Measurements from ENCODE around the gene ACIN1.

Gene ACIN1, protein sequence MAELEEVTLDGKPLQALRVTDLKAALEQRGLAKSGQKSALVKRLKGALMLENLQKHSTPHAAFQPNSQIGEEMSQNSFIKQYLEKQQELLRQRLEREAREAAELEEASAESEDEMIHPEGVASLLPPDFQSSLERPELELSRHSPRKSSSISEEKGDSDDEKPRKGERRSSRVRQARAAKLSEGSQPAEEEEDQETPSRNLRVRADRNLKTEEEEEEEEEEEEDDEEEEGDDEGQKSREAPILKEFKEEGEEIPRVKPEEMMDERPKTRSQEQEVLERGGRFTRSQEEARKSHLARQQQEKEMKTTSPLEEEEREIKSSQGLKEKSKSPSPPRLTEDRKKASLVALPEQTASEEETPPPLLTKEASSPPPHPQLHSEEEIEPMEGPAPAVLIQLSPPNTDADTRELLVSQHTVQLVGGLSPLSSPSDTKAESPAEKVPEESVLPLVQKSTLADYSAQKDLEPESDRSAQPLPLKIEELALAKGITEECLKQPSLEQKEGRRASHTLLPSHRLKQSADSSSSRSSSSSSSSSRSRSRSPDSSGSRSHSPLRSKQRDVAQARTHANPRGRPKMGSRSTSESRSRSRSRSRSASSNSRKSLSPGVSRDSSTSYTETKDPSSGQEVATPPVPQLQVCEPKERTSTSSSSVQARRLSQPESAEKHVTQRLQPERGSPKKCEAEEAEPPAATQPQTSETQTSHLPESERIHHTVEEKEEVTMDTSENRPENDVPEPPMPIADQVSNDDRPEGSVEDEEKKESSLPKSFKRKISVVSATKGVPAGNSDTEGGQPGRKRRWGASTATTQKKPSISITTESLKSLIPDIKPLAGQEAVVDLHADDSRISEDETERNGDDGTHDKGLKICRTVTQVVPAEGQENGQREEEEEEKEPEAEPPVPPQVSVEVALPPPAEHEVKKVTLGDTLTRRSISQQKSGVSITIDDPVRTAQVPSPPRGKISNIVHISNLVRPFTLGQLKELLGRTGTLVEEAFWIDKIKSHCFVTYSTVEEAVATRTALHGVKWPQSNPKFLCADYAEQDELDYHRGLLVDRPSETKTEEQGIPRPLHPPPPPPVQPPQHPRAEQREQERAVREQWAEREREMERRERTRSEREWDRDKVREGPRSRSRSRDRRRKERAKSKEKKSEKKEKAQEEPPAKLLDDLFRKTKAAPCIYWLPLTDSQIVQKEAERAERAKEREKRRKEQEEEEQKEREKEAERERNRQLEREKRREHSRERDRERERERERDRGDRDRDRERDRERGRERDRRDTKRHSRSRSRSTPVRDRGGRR

DNA sequence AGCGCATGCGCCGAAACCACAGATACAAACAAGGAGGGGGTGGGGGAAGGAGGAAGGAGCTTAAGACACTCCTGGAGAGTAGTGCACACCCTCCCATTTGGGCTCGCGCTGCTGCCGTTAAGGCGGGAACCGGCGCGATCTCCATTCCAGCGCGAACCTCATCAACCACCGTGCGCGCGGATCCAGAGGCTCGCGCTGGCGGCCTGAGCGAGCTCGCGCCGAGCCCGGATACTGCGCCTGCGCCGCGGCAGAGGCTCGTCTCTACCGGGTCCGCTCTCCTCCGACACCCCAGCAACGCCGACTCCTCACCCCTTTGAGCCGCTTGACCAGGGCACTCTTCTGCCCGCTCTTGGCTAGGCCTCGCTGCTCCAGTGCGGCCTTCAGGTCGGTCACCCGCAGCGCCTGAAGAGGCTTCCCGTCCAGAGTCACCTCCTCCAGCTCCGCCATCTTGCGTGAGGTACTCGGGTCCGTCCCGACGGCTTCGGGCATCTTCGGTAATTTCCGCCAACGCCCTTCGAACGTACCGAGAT, at the start of gene ACIN1:
Gene ACIN1 (minus strand): TSS at position 471 of the 530 bp plus-strand sequence. CDS start 24 bp downstream, at position 447.
- intact Hi-C loops (cut with micrococcal nuclease): loop anchor here (1.0 kb wide), 1 partner anchor 9 kb away; no protein-coding TSS in a partner anchor
- Mint-ChIP-seq H3K4me1 (ENCODE audit: low read depth) (peaks cover 53% of the 10 kb centered on the region), H3K27me3 (no peaks in the 10 kb centered on the region), H3K9me3 (no peaks in the 10 kb centered on the region), H3K4me3 (no peak within 1 kb of the TSS), H3K36me3 (ENCODE audit: low read depth) (peaks cover 36% of the 10 kb centered on the region), H3K27ac (no peak within 1 kb of the TSS)

DNA sequence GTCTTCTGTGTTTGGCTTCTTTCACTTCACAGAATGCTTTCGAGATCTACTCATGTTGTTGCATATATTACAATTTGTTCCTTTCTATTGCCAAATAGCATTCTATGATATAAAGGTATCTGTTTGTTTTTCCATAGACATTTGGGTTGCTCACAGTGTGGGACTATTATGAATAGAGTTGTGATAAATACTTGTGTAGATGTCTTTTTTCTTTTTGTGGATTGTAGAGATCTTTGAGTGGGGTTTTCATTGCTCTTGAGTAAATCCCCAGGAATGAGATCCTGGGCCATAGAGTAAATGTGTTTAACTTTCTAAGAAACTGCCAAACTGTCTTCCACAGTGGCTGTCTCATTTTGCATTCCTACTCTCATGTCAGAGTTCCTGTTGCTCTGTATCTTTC, 49.0 kb upstream of the ACIN1 start:
- Mint-ChIP-seq H3K9me3 (no peaks in the 10 kb centered on the region), H3K27me3 (no peaks in the 10 kb centered on the region), H3K36me3 (ENCODE audit: low read depth) (peaks cover 100% of the 10 kb centered on the region), H3K27ac (no peak overlapping the region), H3K4me1 (ENCODE audit: low read depth) (peaks cover 27% of the 10 kb centered on the region), H3K4me3 (no peak overlapping the region)
- intact Hi-C loops (cut with micrococcal nuclease): no loop called here

DNA sequence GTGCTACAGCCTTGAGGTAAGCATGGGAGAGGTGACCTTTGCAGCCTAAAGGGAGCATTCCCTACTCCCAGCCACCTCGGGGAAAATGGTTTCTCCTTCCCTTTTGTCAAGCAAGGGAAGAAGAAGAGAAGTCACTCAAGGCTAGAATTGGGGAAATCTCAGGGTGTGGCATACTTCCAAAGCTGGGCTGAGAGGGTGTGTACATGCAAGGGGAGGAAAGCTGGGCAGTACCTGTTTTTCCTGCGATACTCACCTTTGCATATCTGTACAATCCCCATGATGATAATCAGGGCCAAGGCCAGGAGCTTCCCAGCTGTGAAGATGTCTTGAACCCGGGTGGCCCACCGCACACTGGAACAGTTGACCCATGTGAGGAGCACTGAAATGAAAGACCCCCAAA, 47.9 kb upstream of the ACIN1 start:
- no peak overlapping the region for H3K27ac Mint-ChIP-seq
- H3K36me3 Mint-ChIP-seq (ENCODE audit: low read depth): peaks cover 100% of the 10 kb centered on the region
- intact Hi-C loops (cut with micrococcal nuclease): no loop called here

DNA sequence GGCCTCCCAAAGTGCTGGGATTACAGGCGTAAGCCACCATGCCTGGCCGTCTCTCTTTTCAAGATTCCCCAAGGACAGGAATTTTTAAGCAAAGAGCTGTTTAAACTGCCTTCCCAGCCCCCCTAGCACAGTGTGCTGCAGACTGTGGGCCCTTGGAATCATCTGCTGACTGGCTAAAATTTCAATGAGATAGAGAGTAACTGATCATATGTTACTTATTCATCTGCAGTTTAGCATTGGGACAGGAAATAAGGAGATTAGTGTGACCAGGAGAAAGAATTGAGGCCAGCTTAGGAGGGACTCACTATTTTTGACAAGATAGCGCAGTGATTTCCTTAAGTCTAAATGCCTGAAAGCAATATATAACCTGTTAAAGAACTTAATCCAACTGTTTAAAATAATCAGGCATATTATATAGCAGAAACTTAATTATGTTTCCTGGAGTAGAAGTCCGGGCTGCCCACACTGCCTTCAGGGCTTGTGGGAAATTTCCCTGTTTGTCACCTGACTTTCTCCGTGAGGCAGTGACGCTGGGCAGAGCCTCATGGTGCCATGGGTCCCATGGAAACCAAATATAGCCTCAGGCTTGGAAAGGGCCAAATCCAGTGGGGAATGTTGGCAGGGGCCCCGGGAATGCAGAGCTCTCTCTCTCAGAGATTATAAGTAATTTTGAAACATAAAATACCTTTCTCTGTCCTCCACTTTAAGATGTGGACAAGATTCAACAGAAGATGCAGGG, 46.9 kb upstream of the ACIN1 start:
- Mint-ChIP-seq H3K36me3 (ENCODE audit: low read depth) (peaks cover 100% of the 10 kb centered on the region), H3K27ac (no peak overlapping the region), H3K4me1 (ENCODE audit: low read depth) (peaks cover 12% of the 10 kb centered on the region), H3K4me3 (no peak overlapping the region), H3K27me3 (no peaks in the 10 kb centered on the region), H3K9me3 (no peaks in the 10 kb centered on the region)
- intact Hi-C loops (cut with micrococcal nuclease): no loop called here

More for the DNA sequence above, 47.9 kb upstream of the ACIN1 start:
- H3K27me3 Mint-ChIP-seq: no peaks in the 10 kb centered on the region
- H3K9me3 Mint-ChIP-seq: no peaks in the 10 kb centered on the region
- H3K4me3 Mint-ChIP-seq: no peak overlapping the region
- H3K4me1 Mint-ChIP-seq (ENCODE audit: low read depth): peaks cover 22% of the 10 kb centered on the region

DNA sequence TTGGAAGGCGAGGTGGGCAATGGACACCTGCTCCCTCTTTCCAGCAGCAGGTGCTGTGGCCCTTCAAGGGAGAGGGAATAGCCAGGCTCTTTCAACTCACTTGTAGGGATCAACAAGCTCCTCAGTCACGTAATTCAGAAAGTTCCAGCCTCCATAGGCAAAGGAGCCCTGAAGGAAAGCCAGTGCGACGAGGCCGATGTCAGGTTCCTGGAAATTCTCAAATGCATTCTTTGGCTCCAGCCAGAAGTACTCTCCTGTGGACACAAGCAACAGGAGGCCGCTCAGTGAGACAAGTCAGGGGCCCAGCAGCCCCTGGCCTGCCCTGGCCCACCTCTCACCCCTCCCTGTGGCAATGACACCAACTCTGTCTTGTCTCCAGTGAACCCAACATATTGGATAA, 45.4 kb upstream of the ACIN1 start:
- H3K36me3 Mint-ChIP-seq (ENCODE audit: low read depth): peaks cover 100% of the 10 kb centered on the region
- intact Hi-C loops (cut with micrococcal nuclease): no loop called here
- H3K4me3 Mint-ChIP-seq: no peak overlapping the region
- peaks cover 6% of the 10 kb centered on the region for H3K4me1 Mint-ChIP-seq (ENCODE audit: low read depth)
- no peak overlapping the region for H3K27ac Mint-ChIP-seq
- no peaks in the 10 kb centered on the region for H3K9me3 Mint-ChIP-seq
- no peaks in the 10 kb centered on the region for H3K27me3 Mint-ChIP-seq

DNA sequence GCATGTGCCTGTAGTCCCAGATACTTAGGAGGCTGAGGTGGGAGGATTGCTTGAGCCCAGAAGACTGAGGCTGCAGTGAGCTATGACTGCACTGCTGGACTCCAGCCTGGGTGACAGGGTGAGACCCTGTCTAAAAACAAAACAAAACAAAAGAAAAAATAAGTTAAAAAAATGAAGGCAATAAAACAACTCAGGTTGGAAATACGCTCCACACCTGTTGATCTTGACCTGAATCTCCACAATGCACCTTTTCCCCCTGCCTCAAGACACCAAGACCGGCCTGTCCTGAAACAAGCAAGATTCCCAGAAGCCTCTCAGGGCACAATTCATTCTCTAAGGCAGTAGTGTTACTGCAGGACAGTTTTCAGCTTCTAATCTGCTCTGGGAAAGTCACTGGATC, 44.9 kb upstream of the ACIN1 start:
- H3K27ac Mint-ChIP-seq: peak overlapping the region; percentile 14
- peaks cover 98% of the 10 kb centered on the region for H3K36me3 Mint-ChIP-seq (ENCODE audit: low read depth)
- H3K4me3 Mint-ChIP-seq: no peak overlapping the region
- intact Hi-C loops (cut with micrococcal nuclease): no loop called here
- H3K9me3 Mint-ChIP-seq: no peaks in the 10 kb centered on the region
- H3K27me3 Mint-ChIP-seq: no peaks in the 10 kb centered on the region
- H3K4me1 Mint-ChIP-seq (ENCODE audit: low read depth): peaks cover 6% of the 10 kb centered on the region

DNA sequence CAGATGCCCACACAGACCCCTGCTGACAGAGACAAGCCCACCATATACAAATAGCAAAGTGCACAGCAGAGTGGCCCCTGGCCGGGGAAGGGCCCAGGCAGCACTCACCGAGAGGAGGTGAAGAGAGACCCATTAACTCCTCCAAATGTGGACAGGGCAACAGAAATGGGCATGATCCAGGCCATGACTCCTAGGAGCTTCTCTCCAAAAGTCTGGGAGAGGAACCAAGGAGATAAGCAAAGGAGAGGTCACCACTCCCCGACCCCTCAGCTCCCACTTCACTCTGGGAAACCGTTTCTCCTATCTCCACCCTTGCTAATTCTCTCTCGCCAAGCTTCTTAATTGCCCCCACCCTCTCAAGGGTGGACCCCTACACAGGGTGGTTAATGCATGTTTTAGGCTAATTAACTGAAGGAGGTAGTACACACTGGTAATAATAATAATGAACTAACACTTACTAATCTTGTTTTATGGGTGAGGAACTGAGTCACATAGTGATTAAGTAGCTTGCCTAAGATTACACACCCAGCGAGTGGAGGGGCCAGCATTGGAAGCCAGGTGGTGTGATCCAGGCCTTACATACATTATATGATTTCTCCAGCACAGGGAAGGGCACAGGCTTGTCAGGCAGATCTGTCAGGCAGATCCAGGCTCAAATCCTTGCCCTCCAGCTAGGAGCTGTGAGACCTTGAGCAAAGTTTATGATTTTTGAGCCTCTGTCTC, 43.0 kb upstream of the ACIN1 start:
- Mint-ChIP-seq H3K36me3 (ENCODE audit: low read depth) (peaks cover 91% of the 10 kb centered on the region), H3K9me3 (no peaks in the 10 kb centered on the region), H3K27me3 (no peaks in the 10 kb centered on the region), H3K4me1 (ENCODE audit: low read depth) (peaks cover 6% of the 10 kb centered on the region), H3K4me3 (no peak overlapping the region), H3K27ac (no peak overlapping the region)
- intact Hi-C loops (cut with micrococcal nuclease): no loop called here

DNA sequence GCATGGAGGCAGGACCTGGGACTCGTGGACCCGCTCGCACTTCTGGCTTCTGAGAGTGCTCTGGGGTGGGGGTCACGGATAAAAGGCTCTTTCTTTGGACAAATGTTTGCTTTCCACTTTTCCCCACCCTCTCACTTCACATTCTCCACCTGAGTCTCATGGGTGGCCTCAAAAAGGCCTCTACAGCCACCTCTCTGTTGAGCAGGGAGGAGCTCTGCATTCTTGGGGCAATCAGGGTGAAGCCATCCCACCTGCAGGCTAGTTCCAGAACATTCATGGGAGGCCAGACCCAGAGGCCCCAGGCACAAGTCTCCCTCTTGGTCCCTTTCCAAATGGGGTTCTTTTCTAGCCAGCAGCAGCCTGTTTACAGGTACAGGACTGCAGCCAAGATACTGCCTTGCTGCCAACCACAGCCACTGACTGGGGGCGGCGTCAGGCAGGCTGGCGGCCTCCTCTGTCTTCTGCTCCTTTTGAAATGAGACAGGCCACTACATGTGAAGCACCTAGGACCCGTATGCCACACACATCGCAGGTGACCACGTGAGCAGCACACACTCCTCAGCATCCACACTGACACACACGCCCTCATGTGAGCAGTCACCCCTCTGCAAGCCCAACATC, 42.4 kb upstream of the ACIN1 start:
- H3K4me1 Mint-ChIP-seq (ENCODE audit: low read depth): peaks cover 6% of the 10 kb centered on the region
- H3K4me3 Mint-ChIP-seq: no peak overlapping the region
- H3K27me3 Mint-ChIP-seq: no peaks in the 10 kb centered on the region
- intact Hi-C loops (cut with micrococcal nuclease): no loop called here
- H3K27ac Mint-ChIP-seq: no peak overlapping the region
- peaks cover 91% of the 10 kb centered on the region for H3K36me3 Mint-ChIP-seq (ENCODE audit: low read depth)
- H3K9me3 Mint-ChIP-seq: no peaks in the 10 kb centered on the region

DNA sequence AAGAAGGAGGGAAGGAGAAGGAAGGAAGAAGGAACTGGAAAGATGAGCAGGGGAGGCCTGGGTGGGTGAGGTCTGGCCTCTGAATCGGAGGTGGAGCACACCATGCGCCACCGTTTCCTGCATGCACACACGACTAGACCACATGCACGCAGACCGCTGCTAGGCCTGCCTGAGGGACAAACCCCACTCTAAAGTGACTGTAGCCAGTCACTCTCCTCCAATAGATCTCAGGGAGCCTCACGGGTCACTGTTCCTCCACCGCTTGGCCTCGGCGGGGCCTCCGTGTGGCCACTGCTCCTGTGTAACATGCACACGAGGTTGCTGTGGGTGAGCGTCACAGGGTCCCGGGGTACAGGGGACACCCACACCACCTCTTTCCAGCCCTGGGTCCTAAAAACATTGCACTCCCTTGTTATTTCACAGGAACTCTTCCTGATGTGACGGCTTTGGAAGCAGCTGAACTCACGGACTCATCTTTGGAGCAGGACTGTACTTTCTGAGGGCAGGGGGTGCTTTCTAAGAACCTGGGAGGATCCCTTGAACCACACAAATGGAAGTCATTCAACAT, 41.7 kb upstream of the ACIN1 start:
- Mint-ChIP-seq H3K36me3 (ENCODE audit: low read depth) (peaks cover 91% of the 10 kb centered on the region), H3K27me3 (no peaks in the 10 kb centered on the region), H3K27ac (no peak overlapping the region), H3K4me3 (no peak overlapping the region), H3K9me3 (no peaks in the 10 kb centered on the region), H3K4me1 (ENCODE audit: low read depth) (peaks cover 6% of the 10 kb centered on the region)
- intact Hi-C loops (cut with micrococcal nuclease): no loop called here

DNA sequence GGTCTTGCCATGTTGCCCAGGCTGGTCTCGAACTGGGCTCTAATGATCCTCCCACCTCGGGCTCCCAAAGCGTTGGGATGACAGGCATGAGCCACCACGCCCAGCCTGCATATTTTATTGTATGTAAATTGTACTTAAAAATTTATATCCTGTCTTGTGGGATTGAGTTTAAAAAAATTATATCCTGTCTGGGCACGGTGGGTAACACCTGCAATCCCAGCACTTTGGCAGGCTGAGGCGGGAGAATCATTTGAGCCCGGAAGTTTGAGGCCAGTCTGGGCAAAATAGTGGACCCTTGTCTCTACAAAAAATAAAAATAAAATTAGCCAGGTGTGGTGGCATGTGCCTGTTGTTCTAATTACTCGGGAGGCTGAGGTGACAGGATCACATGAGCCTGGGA, 38.0 kb upstream of the ACIN1 start:
- intact Hi-C loops (cut with micrococcal nuclease): no loop called here
- peaks cover 91% of the 10 kb centered on the region for H3K36me3 Mint-ChIP-seq (ENCODE audit: low read depth)
- no peaks in the 10 kb centered on the region for H3K9me3 Mint-ChIP-seq
- peaks cover 43% of the 10 kb centered on the region for H3K4me1 Mint-ChIP-seq (ENCODE audit: low read depth)
- no peak overlapping the region for H3K27ac Mint-ChIP-seq
- H3K27me3 Mint-ChIP-seq: no peaks in the 10 kb centered on the region
- H3K4me3 Mint-ChIP-seq: no peak overlapping the region

DNA sequence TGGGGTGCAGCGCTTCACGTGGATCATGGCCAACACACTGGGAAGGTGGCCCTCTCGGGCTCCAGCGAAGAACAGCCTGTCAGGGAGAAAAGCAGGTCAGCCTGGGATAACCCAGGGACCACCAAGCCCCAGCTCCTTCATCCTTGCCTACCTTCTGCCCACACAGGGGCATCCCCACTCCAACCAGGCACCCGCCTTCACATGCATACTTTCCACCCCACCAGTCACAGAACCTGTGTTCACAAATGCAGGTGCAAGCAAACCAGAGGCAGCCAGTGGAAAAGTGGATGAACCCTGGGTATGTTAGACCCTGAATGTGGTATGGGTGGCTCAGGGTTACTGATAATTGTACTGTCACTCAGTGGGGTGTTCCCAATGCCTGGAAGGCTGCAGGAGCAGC, 36.5 kb upstream of the ACIN1 start:
- Mint-ChIP-seq H3K27ac (peak overlapping the region; percentile 2), H3K4me3 (no peak overlapping the region)

DNA sequence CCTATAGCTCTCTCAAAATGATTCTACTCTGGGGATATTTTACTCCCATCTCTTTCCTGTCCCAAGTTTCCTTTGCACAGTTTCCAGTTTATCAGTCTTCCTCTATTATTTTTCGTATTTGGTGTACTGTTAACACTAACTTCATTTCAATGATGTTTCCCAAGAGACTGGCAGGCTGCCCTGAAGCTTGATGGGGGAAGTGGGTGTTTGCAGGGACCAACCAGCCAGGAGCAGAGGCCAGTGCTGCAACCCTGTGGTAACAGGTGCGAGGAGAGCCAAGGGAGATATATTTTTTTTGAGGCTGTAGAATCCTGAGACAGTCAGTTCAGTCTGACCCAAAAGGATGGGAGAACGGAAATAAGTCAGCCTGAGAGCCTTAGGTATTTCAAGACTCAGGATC, 35.9 kb upstream of the ACIN1 start:
- H3K9me3 Mint-ChIP-seq: no peaks in the 10 kb centered on the region
- intact Hi-C loops (cut with micrococcal nuclease): no loop called here

More for the DNA sequence above, 36.5 kb upstream of the ACIN1 start:
- Mint-ChIP-seq H3K36me3 (ENCODE audit: low read depth) (peaks cover 91% of the 10 kb centered on the region), H3K4me1 (ENCODE audit: low read depth) (peaks cover 44% of the 10 kb centered on the region), H3K27me3 (no peaks in the 10 kb centered on the region), H3K9me3 (no peaks in the 10 kb centered on the region)
- intact Hi-C loops (cut with micrococcal nuclease): no loop called here

More for the DNA sequence above, 35.9 kb upstream of the ACIN1 start:
- Mint-ChIP-seq H3K36me3 (ENCODE audit: low read depth) (peaks cover 91% of the 10 kb centered on the region), H3K27ac (peak overlapping the region; percentile 2), H3K27me3 (no peaks in the 10 kb centered on the region), H3K4me1 (ENCODE audit: low read depth) (peaks cover 44% of the 10 kb centered on the region), H3K4me3 (no peak overlapping the region)

Measured in dendritic cell treated with granulocyte-macrophage colony-stimulating factor and Interleukin-4, amounts not matched to agents 40 ng/mL and 50 ng/mL, for 4 days (primary cell).